B cell (primary cell): ENCODE results near the gene HGFAC.

Source experiments
- CTCF ChIP-seq: fragments of 200-600 bp; IDR thresholded peaks from one replicate; pipeline ENCODE4 v1.8.0; 2022; ENCODE audit warnings: antibody characterized with exemption, mild to moderate bottlenecking
- EZH2 ChIP-seq: IDR thresholded peaks from 2 replicates; pipeline ENCODE4 v1.6.1; 2012; ENCODE audit warnings: borderline replicate concordance, low read depth, mild to moderate bottlenecking, moderate library complexity, low read length; ENCODE audit not compliant: insufficient read depth, poor library complexity, severe bottlenecking

GRCh38 chr4:3467601-3468031, 25.8 kb downstream of the HGFAC start:
- TF ChIP-seq CTCF (no peak), EZH2 (no peak)
